Measurements from ENCODE around the gene HELZ.
"Not testable (repeated sequence)": the region's sequence is repeated elsewhere in the genome, so short reads cannot be mapped to it uniquely, and the experiment has no call there.

The HELZ gene

GRCh38 chr17:67111808-67112207 lies 133.2 kb downstream of the HELZ start:
- DNase-seq: no peak

GRCh38 chr17:67111327-67111726 lies 133.7 kb downstream of the HELZ start:
- no peak for DNase-seq

- no peak for DNase-seq
Observed at GRCh38 chr17:67110619-67111018, 134.4 kb downstream of the HELZ start.

GRCh38 chr17:67109111-67109510 lies 135.9 kb downstream of the HELZ start:
- DNase-seq: no peak

- no peak for DNase-seq
Observed at GRCh38 chr17:67107811-67108775, 136.9 kb downstream of the HELZ start.

- DNase-seq: no peak
Observed at GRCh38 chr17:67107171-67107570, 137.8 kb downstream of the HELZ start.

GRCh38 chr17:67105213-67105612 lies 139.8 kb downstream of the HELZ start:
- no peak for DNase-seq

GRCh38 chr17:67104641-67105040 lies 140.4 kb downstream of the HELZ start:
- DNase-seq: not testable (repeated sequence)

- DNase-seq: no peak
Observed at GRCh38 chr17:67098006-67098405, 147.0 kb downstream of the HELZ start.

GRCh38 chr17:67096609-67097008 lies 148.4 kb downstream of the HELZ start:
- no peak for DNase-seq

- no peak for DNase-seq
Observed at GRCh38 chr17:67095803-67096202, 149.2 kb downstream of the HELZ start.

- not testable (repeated sequence) for DNase-seq
Observed at GRCh38 chr17:67095291-67095690, 149.7 kb downstream of the HELZ start.

GRCh38 chr17:67093348-67093747 lies 151.6 kb downstream of the HELZ start:
- no peak for DNase-seq

- not testable (repeated sequence) for DNase-seq
Observed at GRCh38 chr17:67092710-67093109, 152.3 kb downstream of the HELZ start.

GRCh38 chr17:67092291-67092690 lies 152.7 kb downstream of the HELZ start:
- no peak for DNase-seq

GRCh38 chr17:67090341-67090740 lies 154.7 kb downstream of the HELZ start:
- DNase-seq: no peak

GRCh38 chr17:67088639-67089038 lies 156.4 kb downstream of the HELZ start:
- DNase-seq: no peak

- no peak for DNase-seq
Observed at GRCh38 chr17:67085406-67085805, 159.6 kb downstream of the HELZ start.

- DNase-seq: no peak
Observed at GRCh38 chr17:67082107-67082506, 162.9 kb downstream of the HELZ start.

GRCh38 chr17:67080804-67081203 lies 164.2 kb downstream of the HELZ start:
- DNase-seq: no peak

- DNase-seq: no peak
Observed at GRCh38 chr17:67079491-67079890, 165.5 kb downstream of the HELZ start.

GRCh38 chr17:67078292-67078691 lies 166.7 kb downstream of the HELZ start:
- DNase-seq: no peak

- no peak for DNase-seq
Observed at GRCh38 chr17:67076290-67076689, 168.7 kb downstream of the HELZ start.

GRCh38 chr17:67074781-67075180 lies 170.2 kb downstream of the HELZ start:
- no peak for DNase-seq

GRCh38 chr17:67072885-67073284 lies 172.1 kb downstream of the HELZ start:
- DNase-seq: no peak

Data from NCI-H1105 (cell line).